ENCODE measurements around the gene ABCB4. TPM values are rescaled to one million over a fixed set of nuclear protein-coding genes. Genes with fewer than 3 reads are reported as not detected.

Gene ABCB4
- total RNA-seq, 1 experiment from 2014 or later: not detected

GRCh38 chr7:87480386-87480785 lies 4.9 kb upstream of the ABCB4 start:
- H2AFZ ChIP-seq (ENCODE audit: low read depth, low read length, poor library complexity, severe bottlenecking): no peak overlapping the region
- H3K36me3 ChIP-seq (ENCODE audit: control insufficient read depth in 1 of 2, insufficient read depth in 2 of 2, low read length in 2 of 2): no peaks in the 10 kb centered on the region
- RAD21 ChIA-PET (ENCODE audit: low non-redundant PET in 1 of 2, low total read pairs in 2 of 2, uncharacterized antibody in 2 of 2, unreplicated experiment in 2 of 2): no interaction called here
- no TSS peak for BruUV-seq (replicated peaks)
- ATAC-seq (no peak), DNase-seq (ENCODE audit: low read depth, low spot score) (no peak)
- H3K9me3 ChIP-seq (ENCODE audit: control insufficient read depth in 1 of 2, insufficient read depth in 1 of 2, low read depth in 1 of 2, low read length in 2 of 2): no peaks in the 10 kb centered on the region
- intact Hi-C loops (cut with micrococcal nuclease): no loop called here
- no peaks in the 10 kb centered on the region for H3K4me1 ChIP-seq (ENCODE audit: control insufficient read depth in 1 of 2, insufficient read depth in 2 of 2, low read length in 2 of 2)
- no peaks in the 10 kb centered on the region for H3K79me2 ChIP-seq (ENCODE audit: insufficient read depth, low read length)
- H3K9ac ChIP-seq (ENCODE audit: low read length): no peak overlapping the region
- CTCF ChIA-PET: no interaction called here
- no peaks in the 10 kb centered on the region for H4K20me1 ChIP-seq (ENCODE audit: insufficient read depth)
- H3K27me3 ChIP-seq (ENCODE audit: insufficient read depth, low read length): no peaks in the 10 kb centered on the region
- no peak overlapping the region for H3K4me2 ChIP-seq (ENCODE audit: low read length)
- POLR2A ChIA-PET: no interaction called here
- H3K9me2 ChIP-seq (ENCODE audit: insufficient read depth): no peaks in the 10 kb centered on the region
- TF ChIP-seq CEBPB (IDR thresholded peaks at IDR 0.05; ENCODE audit: low read depth): no peak
- no peak overlapping the region for H3K4me3 ChIP-seq (replicated peaks in 1 of 2; ENCODE audit: low read depth in 1 of 2, low read length in 2 of 2)
- H3K27ac ChIP-seq (ENCODE audit: low read depth, low read length): no peak overlapping the region

DNA sequence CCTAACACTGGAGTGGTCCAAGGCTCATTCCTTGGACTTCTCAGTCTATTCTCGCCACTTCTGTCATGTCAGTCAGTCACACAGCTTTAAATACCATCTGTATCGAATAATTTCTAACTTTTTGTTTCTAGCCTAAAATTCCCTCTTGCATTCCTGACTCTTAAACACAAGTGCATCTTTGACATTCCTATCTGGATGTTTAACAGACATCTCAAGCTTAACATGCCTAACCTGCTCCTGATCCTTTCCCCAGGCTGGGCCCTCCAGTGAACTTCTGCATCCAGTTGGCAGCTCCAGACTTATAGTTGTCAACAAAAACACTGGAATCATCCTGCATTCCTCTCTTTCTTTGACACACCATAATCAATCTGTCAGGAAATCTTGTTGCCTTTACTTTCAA lies 4.5 kb upstream of the ABCB4 start:
- intact Hi-C loops (cut with micrococcal nuclease): no loop called here
- Histone ChIP-seq H3K4me3 (replicated peaks in 1 of 2; ENCODE audit: low read depth in 1 of 2, low read length in 2 of 2) (no peak overlapping the region), H3K9me2 (ENCODE audit: insufficient read depth) (no peaks in the 10 kb centered on the region), H3K4me1 (ENCODE audit: control insufficient read depth in 1 of 2, insufficient read depth in 2 of 2, low read length in 2 of 2) (no peaks in the 10 kb centered on the region), H2AFZ (ENCODE audit: low read depth, low read length, poor library complexity, severe bottlenecking) (no peak overlapping the region), H4K20me1 (ENCODE audit: insufficient read depth) (no peaks in the 10 kb centered on the region), H3K9ac (ENCODE audit: low read length) (no peak overlapping the region), H3K9me3 (ENCODE audit: control insufficient read depth in 1 of 2, insufficient read depth in 1 of 2, low read depth in 1 of 2, low read length in 2 of 2) (no peaks in the 10 kb centered on the region), H3K36me3 (ENCODE audit: control insufficient read depth in 1 of 2, insufficient read depth in 2 of 2, low read length in 2 of 2) (no peaks in the 10 kb centered on the region), H3K27ac (ENCODE audit: low read depth, low read length) (no peak overlapping the region), H3K79me2 (ENCODE audit: insufficient read depth, low read length) (no peaks in the 10 kb centered on the region), H3K4me2 (ENCODE audit: low read length) (no peak overlapping the region), H3K27me3 (ENCODE audit: insufficient read depth, low read length) (no peaks in the 10 kb centered on the region)
- POLR2A ChIA-PET: no interaction called here
- CTCF ChIA-PET: no interaction called here
- TF ChIP-seq CEBPB (IDR thresholded peaks at IDR 0.05; ENCODE audit: low read depth) (no peak), CBX3 (IDR thresholded peaks at IDR 0.05; ENCODE audit: low read depth) (no peak)
- DNase-seq (ENCODE audit: low read depth, low spot score) (no peak), ATAC-seq (no peak)
- RAD21 ChIA-PET (ENCODE audit: low non-redundant PET in 1 of 2, low total read pairs in 2 of 2, uncharacterized antibody in 2 of 2, unreplicated experiment in 2 of 2): no interaction called here
- no TSS peak for BruUV-seq (replicated peaks)

- no TSS peak for BruUV-seq (replicated peaks)
- ATAC-seq: no peak
- CTCF ChIA-PET: no interaction called here
Measured at GRCh38 chr7:87476179-87476557, 688 bp upstream of the ABCB4 start.

More at GRCh38 chr7:87476179-87476557, 688 bp upstream of the ABCB4 start:
- Histone ChIP-seq H3K9me2 (ENCODE audit: insufficient read depth) (no peaks in the 10 kb centered on the region), H2AFZ (ENCODE audit: low read depth, low read length, poor library complexity, severe bottlenecking) (no peak overlapping the region), H3K36me3 (ENCODE audit: control insufficient read depth in 1 of 2, insufficient read depth in 2 of 2, low read length in 2 of 2) (no peaks in the 10 kb centered on the region), H3K27me3 (ENCODE audit: insufficient read depth, low read length) (no peaks in the 10 kb centered on the region), H3K4me1 (ENCODE audit: control insufficient read depth in 1 of 2, insufficient read depth in 2 of 2, low read length in 2 of 2) (no peaks in the 10 kb centered on the region), H4K20me1 (ENCODE audit: insufficient read depth) (no peaks in the 10 kb centered on the region), H3K9ac (ENCODE audit: low read length) (no peak overlapping the region), H3K27ac (ENCODE audit: low read depth, low read length) (no peak overlapping the region), H3K4me2 (ENCODE audit: low read length) (no peak overlapping the region), H3K9me3 (ENCODE audit: control insufficient read depth in 1 of 2, insufficient read depth in 1 of 2, low read depth in 1 of 2, low read length in 2 of 2) (no peaks in the 10 kb centered on the region), H3K79me2 (ENCODE audit: insufficient read depth, low read length) (no peaks in the 10 kb centered on the region), H3K4me3 (replicated peaks in 1 of 2; ENCODE audit: low read depth in 1 of 2, low read length in 2 of 2) (no peak overlapping the region)
- TF ChIP-seq RAD21 (IDR thresholded peaks at IDR 0.05; ENCODE audit: low read depth): no peak
- TF ChIP-seq ZBTB33 (IDR thresholded peaks at IDR 0.05; ENCODE audit: extremely low read depth, insufficient replicate concordance, low read length): no peak
- TF ChIP-seq, protein P1, sequence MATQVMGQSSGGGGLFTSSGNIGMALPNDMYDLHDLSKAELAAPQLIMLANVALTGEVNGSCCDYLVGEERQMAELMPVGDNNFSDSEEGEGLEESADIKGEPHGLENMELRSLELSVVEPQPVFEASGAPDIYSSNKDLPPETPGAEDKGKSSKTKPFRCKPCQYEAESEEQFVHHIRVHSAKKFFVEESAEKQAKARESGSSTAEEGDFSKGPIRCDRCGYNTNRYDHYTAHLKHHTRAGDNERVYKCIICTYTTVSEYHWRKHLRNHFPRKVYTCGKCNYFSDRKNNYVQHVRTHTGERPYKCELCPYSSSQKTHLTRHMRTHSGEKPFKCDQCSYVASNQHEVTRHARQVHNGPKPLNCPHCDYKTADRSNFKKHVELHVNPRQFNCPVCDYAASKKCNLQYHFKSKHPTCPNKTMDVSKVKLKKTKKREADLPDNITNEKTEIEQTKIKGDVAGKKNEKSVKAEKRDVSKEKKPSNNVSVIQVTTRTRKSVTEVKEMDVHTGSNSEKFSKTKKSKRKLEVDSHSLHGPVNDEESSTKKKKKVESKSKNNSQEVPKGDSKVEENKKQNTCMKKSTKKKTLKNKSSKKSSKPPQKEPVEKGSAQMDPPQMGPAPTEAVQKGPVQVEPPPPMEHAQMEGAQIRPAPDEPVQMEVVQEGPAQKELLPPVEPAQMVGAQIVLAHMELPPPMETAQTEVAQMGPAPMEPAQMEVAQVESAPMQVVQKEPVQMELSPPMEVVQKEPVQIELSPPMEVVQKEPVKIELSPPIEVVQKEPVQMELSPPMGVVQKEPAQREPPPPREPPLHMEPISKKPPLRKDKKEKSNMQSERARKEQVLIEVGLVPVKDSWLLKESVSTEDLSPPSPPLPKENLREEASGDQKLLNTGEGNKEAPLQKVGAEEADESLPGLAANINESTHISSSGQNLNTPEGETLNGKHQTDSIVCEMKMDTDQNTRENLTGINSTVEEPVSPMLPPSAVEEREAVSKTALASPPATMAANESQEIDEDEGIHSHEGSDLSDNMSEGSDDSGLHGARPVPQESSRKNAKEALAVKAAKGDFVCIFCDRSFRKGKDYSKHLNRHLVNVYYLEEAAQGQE (IDR thresholded peaks at IDR 0.05; ENCODE audit: low read depth): no peak
- intact Hi-C loops (cut with micrococcal nuclease): no loop called here
- ChIA-PET RAD21 (ENCODE audit: low non-redundant PET in 1 of 2, low total read pairs in 2 of 2, uncharacterized antibody in 2 of 2, unreplicated experiment in 2 of 2) (no interaction called here), POLR2A (no interaction called here)
- DNase-seq (ENCODE audit: low read depth, low spot score): no peak

Data from HCT116 (cell line).